ES-I3 (cell line): ENCODE results near the gene GZMM.

Experiments used
- H3K36me3 ChIP-seq: 2 replicates; pipeline ENCODE4 v1.6.1; 2013; ENCODE audit warnings: mild to moderate bottlenecking, low read length, control low read depth, moderate library complexity; ENCODE audit not compliant: insufficient read depth
- H3K4me1 ChIP-seq: 2 replicates; pipeline ENCODE4 v1.6.1; 2013; ENCODE audit warnings: mild to moderate bottlenecking, control low read depth, low read length; ENCODE audit not compliant: insufficient read depth
- H3K9ac ChIP-seq: 2 replicates; pipeline ENCODE4 v1.6.1; 2013; ENCODE audit warnings: low read depth, mild to moderate bottlenecking, low read length, moderate library complexity
- H3K9me3 ChIP-seq: 2 replicates; pipeline ENCODE4 v1.6.1; 2013; ENCODE audit warnings: mild to moderate bottlenecking, low read length, moderate library complexity; ENCODE audit not compliant: control insufficient read depth, insufficient read depth

The GZMM gene

DNA sequence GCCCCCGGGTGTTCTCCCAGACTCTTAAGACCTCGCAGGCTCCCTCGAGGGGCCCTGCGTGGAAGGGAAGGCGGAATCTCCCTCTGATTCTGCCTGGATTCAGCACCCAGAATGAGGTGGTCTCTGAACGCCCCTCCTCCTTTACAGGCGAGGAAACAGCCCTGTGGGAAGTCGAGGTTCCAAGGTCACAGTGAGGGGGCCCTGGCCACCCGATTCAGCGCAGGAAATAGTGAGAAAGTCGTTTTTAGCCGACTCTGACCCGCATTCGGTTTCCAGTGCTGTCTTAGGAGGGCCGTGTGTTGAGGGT lies 29.6 kb downstream of the GZMM start:
- no peaks in the 10 kb centered on the region; the same call in 1 of the 2 replicates for H3K36me3 ChIP-seq

GRCh38 chr19:574658-575526 lies 31.0 kb downstream of the GZMM start:
- peak overlapping the region; percentile 56 for H3K9ac ChIP-seq
- H3K36me3 ChIP-seq: no peaks in the 10 kb centered on the region; the same call in 1 of the 2 replicates
- peaks cover 9% of the 10 kb centered on the region; the same call in 1 of the 2 replicates for H3K4me1 ChIP-seq
- no peaks in the 10 kb centered on the region; the same call in 1 of the 2 replicates for H3K9me3 ChIP-seq

More for the DNA sequence above, 29.6 kb downstream of the GZMM start:
- Histone ChIP-seq H3K9me3 (peaks cover 3% of the 10 kb centered on the region), H3K4me1 (peaks cover 9% of the 10 kb centered on the region; the same call in 1 of the 2 replicates), H3K9ac (peak overlapping the region; percentile 88)

DNA sequence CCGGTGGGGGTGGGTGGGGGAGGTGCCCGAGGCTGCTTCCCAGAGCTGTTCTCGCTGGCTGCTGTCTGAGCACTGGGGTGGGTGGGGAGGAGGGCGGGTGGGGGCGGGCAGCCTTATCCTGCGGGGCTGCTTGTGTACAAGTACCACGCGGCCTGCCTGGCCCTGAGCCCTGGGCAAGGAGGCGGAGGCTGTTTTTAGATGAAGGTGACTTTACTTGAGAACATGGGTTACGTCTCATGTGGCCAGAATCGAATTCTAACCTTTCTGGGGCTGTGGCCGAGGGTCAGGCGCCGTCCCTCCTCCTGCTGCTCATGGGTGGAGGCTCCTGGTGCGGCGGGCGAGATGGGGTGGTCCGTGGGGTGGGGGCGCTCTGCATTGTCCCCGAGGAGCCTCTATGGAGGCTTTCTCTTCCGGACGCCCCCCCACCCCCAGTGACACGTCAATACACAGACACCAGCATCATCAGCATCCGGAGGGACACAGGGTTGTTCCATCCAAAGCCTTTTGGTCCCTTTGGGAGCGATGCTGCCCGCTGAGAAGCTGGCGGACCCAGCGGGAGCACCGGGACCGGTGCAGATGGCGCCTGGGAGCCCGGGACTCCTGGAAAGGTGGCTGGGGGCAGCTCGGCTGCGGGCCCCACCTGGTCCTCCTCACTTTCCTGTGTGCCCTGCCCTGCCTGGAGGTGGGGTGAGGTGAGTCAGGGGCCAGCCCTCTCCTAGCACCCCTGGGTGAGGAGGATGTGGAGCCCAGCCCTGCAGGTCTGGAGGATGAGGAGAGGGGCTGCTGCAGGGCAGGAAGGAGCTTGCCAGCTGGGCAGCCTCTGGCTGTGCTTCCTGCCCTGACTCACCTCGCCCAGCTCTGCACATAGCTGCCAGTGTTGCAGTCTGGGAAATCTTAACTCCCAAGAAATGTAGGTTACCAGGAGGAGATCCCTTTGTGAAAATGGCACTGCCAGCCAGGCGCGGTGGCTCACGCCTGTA lies 32.0 kb downstream of the GZMM start:
- Histone ChIP-seq H3K9me3 (no peaks in the 10 kb centered on the region), H3K36me3 (no peaks in the 10 kb centered on the region; the same call in 1 of the 2 replicates), H3K9ac (peak overlapping the region; percentile 56; the same call in 1 of the 2 replicates), H3K4me1 (peaks cover 9% of the 10 kb centered on the region; the same call in 1 of the 2 replicates)

- Histone ChIP-seq H3K4me1 (peaks cover 9% of the 10 kb centered on the region; the same call in 1 of the 2 replicates), H3K9ac (no peak overlapping the region), H3K9me3 (no peaks in the 10 kb centered on the region)
These were observed 33.0 kb downstream of the GZMM start for GRCh38 chr19:576768-577438.

DNA sequence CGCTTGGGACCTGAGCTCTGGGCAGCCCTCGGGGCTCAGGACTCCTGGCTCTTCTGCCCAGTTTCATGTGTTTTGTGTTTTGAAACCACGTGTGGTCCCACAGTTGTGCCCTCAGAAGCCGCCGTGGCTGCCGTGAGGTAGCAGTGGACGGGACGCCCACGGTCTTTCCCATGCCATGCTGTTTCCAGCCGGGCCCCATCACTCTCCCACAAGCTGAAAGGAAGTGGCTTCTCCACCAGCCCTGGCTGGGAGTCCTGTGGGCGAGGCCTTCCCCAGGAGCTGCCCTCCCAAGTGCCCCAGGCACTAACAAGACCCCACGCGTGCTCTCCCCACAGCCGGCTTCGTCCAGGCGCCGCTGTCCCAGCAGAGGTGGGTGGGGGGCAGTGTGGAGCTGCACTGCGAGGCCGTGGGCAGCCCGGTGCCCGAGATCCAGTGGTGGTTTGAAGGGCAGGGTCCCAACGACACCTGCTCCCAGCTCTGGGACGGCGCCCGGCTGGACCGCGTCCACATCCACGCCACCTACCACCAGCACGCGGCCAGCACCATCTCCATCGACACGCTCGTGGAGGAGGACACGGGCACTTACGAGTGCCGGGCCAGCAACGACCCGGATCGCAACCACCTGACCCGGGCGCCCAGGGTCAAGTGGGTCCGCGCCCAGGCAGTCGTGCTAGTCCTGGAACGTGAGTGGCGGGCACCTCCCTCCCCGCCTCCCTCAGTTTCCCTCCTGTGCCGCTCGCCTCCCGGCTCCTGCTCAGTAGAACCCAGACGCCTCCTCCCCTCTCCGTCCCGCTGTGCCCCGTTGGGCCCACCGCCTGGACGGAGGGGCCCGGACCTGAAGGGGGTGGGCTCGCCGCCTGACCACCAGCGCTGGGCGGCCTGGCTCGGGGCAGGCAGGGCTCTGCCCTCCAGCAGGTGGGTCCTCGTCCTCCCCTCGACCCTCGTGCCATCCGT lies 33.9 kb downstream of the GZMM start:
- Histone ChIP-seq H3K36me3 (peaks cover 3% of the 10 kb centered on the region; the same call in 1 of the 2 replicates), H3K9ac (no peak overlapping the region), H3K4me1 (peaks cover 9% of the 10 kb centered on the region; the same call in 1 of the 2 replicates), H3K9me3 (no peaks in the 10 kb centered on the region)

More at GRCh38 chr19:576768-577438, 33.0 kb downstream of the GZMM start:
- H3K36me3 ChIP-seq: peaks cover 3% of the 10 kb centered on the region; the same call in 1 of the 2 replicates

GRCh38 chr19:579111-579841 lies 35.4 kb downstream of the GZMM start:
- Histone ChIP-seq H3K9me3 (no peaks in the 10 kb centered on the region), H3K36me3 (peaks cover 3% of the 10 kb centered on the region; the same call in 1 of the 2 replicates), H3K4me1 (peaks cover 9% of the 10 kb centered on the region; the same call in 1 of the 2 replicates), H3K9ac (no peak overlapping the region)

- peaks cover 7% of the 10 kb centered on the region; the same call in 1 of the 2 replicates for H3K4me1 ChIP-seq
- H3K9me3 ChIP-seq: no peaks in the 10 kb centered on the region
- no peak overlapping the region for H3K9ac ChIP-seq
- peaks cover 3% of the 10 kb centered on the region; the same call in 1 of the 2 replicates for H3K36me3 ChIP-seq
These were observed 35.9 kb downstream of the GZMM start for GRCh38 chr19:579842-580155.

DNA sequence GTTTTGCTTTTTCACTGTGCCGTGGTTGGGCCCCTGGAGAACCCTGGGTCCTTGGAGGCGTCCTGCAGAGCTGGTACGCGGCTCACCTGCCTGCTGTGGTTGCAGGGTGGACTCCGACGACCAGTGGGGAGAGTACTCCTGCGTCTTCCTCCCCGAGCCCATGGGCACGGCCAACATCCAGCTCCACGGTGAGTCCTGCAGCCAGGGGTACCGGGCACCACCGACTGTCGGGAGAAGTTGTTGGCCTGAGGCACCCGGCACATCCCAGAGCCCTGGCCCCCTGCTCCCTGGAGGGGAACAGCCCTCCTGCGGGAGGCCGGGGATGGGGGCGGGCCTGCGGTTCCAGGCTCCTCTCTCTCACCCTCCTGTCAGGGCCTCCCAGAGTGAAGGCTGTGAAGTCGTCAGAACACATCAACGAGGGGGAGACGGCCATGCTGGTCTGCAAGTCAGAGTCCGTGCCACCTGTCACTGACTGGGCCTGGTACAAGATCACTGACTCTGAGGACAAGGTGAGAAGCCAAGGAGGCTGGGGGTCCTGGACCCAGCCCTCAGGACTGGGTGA lies 36.5 kb downstream of the GZMM start:
- Histone ChIP-seq H3K36me3 (peaks cover 3% of the 10 kb centered on the region; the same call in 1 of the 2 replicates), H3K9me3 (no peaks in the 10 kb centered on the region), H3K4me1 (0 out of 2 replicates have a peak, but pooled peaks cover 3% of the 10 kb centered on the region), H3K9ac (no peak overlapping the region)

DNA sequence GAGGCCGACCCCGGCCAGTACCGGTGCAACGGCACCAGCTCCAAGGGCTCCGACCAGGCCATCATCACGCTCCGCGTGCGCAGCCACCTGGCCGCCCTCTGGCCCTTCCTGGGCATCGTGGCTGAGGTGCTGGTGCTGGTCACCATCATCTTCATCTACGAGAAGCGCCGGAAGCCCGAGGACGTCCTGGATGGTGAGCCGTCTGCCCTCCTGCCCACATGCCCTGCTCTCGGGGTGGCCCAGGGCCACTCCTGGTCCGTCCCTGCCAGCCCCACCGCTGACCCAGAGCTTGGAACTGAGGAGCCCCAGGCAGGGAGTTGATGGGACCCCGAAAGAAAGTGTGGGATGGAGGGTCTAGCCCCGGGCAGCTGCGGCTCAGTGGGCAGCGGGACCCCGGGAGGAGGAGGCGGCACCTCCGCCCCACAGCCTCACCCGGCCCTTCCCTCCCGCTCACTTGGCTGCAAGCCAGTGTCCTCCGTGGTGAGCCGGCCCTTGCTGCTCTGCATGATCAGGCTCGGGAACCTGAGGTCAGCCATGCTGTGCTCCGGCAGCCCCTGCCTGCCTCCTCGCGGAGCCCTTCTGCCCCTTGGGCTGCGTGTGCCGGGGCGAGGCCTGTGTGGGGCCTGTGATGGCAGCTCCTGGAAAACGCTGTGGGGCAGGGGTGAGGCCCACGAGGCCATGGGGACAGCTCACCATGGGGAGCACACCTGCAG lies 37.7 kb downstream of the GZMM start:
- Histone ChIP-seq H3K36me3 (peaks cover 3% of the 10 kb centered on the region; the same call in 1 of the 2 replicates), H3K9me3 (no peaks in the 10 kb centered on the region), H3K4me1 (no peaks in the 10 kb centered on the region), H3K9ac (no peak overlapping the region)

DNA sequence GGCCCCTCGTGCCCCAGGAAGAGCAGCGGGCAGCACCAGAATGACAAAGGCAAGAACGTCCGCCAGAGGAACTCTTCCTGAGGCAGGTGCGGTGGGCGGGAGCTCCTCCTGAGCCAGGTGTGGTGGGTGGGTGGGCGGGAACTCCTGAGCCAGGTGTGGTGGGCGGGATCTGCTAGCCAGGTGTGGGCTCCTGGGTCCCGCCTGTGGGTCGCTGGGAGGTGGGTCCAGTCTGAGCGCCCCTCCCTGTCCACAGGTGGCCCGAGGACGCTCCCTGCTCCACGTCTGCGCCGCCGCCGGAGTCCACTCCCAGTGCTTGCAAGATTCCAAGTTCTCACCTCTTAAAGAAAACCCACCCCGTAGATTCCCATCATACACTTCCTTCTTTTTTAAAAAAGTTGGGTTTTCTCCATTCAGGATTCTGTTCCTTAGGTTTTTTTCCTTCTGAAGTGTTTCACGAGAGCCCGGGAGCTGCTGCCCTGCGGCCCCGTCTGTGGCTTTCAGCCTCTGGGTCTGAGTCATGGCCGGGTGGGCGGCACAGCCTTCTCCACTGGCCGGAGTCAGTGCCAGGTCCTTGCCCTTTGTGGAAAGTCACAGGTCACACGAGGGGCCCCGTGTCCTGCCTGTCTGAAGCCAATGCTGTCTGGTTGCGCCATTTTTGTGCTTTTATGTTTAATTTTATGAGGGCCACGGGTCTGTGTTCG lies 38.8 kb downstream of the GZMM start:
- peaks cover 3% of the 10 kb centered on the region; the same call in 1 of the 2 replicates for H3K36me3 ChIP-seq
- H3K4me1 ChIP-seq: no peaks in the 10 kb centered on the region
- no peak overlapping the region for H3K9ac ChIP-seq
- no peaks in the 10 kb centered on the region for H3K9me3 ChIP-seq

DNA sequence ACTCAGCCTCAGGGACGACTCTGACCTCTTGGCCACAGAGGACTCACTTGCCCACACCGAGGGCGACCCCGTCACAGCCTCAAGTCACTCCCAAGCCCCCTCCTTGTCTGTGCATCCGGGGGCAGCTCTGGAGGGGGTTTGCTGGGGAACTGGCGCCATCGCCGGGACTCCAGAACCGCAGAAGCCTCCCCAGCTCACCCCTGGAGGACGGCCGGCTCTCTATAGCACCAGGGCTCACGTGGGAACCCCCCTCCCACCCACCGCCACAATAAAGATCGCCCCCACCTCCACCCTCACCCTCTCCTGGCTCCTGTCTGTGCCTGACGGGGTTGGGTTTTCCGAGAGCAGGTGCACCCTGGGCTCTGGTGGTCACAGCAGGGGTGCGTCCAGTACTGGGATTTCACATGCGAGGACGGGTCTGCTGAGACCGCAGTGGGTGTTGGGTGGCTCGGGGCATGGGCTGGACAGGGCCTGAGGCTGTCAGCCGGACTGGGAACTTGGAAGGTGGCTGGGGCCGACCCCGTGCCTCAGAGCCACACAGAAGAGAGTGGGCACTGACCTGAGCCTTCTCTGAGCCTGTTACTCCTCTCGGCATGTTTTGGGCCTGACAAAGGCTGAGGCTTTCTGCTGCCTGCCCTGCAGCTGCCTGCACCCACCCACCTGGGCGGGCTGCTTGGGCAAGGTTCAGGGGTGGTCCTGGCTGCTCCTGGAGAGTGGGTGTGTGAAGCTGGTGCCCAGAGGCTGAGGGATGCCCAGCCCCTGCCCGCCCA lies 39.5 kb downstream of the GZMM start:
- H3K36me3 ChIP-seq: peaks cover 3% of the 10 kb centered on the region; the same call in 1 of the 2 replicates
- no peaks in the 10 kb centered on the region; the same call in 1 of the 2 replicates for H3K4me1 ChIP-seq
- H3K9ac ChIP-seq: no peak overlapping the region
- no peaks in the 10 kb centered on the region for H3K9me3 ChIP-seq
